8988T (cell line): ENCODE results near the gene REL.
"Not testable (repeated sequence)": the region's sequence is repeated elsewhere in the genome, so short reads cannot be mapped to it uniquely, and the experiment has no call there.

ENCODE experiments used
- DNase-seq: peaks from one replicate; pipeline ENCODE4 v3.0.0; 2011

The REL gene

DNA sequence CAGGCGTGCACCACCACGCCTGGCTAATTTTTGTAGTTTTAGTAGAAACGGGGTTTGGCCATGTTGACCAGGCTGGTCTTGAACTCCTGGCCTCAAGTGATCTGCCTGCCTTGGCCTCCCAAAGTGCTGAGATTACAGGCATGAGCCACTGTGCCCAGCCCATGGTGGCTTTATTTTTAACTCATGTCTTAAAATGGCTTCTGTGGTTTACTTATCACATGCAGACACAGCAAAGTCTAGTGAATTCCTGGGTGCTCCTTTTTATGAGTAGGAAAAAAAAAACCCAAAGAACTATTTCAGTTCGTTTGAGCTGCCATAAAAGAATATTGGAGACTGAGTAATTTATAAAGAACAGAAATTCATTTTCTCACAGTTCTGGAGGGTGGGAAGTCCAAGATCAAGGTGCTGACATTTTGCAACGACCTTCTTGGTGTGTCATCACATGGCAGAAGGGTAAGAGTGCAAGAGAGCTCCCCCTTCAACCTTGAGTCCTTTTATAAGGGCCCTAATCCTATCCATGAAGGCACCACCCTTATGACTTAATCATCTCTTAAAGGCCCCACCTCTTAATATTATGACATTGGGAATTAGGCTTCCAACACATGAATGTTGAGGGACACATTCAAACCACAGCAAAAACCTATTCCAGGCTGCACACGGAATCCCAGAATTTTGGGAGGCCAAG is 12.6 kb upstream of the REL start:
- DNase-seq, result no peak

- no peak for DNase-seq
Measured at GRCh38 chr2:60872510-60872928, 8.9 kb upstream of the REL start.

GRCh38 chr2:60873381-60873780 is 8.0 kb upstream of the REL start:
- DNase-seq, result no peak

DNA sequence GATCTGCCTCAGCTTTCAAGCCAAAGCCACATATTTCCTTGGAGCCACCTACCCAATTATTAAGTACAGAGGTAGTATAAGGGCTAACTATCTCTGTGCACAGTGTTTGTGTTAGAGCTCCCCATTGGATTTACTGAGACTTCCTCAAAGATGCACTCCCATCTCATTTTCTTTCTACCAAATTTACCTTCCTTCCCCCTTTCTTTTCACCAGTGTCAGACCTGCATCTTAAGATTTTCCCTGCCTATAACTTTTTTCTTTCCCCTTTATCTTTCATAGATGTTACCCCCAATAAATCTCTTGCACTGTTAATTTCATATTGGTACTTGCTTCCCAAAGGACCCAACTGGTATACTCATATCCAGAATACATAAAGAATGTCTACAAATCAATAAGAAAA is 5.9 kb upstream of the REL start:
- DNase-seq, result no peak

DNA sequence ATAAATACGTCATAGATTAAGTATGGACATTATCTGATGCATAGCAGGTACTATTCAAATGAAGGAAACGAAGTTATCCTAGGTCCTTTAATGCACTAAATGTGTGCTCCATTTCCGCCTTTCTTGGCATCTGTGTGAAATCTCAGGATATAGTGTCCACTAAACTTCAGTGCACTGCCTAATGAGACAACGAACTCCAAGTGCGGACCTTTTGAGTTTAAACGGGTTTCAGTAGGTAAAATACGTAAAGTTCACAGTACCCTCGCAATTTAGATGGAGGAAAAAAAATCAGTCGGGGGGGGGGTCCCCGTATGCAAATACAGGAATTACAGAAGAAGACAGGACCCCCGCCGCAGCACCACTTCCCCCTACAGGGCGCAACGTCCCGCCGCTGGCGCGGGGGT is 729 bp upstream of the REL start:
- no peak for DNase-seq

- no peak for DNase-seq
Measured at GRCh38 chr2:60882971-60883753, 1.8 kb downstream of the REL start.

DNA sequence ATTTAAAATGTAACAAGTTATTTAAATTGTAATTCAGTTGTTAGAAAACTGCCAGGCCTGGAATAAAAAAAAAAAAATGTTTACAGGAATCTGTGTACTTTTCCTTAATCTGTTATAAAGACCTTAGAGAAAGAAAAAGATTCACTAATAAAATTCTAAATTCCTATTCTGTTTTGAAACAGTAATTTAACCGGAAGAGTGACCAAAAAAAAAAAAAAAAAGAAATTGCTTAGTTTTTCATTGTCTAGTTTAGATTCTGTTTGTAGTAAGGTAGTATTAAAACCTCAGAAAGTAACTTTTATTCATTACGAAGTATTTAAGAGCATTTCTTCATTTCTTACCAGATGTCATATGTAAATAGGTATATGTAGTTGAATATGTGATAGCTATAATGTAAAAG is 2.5 kb downstream of the REL start:
- no peak for DNase-seq

DNA sequence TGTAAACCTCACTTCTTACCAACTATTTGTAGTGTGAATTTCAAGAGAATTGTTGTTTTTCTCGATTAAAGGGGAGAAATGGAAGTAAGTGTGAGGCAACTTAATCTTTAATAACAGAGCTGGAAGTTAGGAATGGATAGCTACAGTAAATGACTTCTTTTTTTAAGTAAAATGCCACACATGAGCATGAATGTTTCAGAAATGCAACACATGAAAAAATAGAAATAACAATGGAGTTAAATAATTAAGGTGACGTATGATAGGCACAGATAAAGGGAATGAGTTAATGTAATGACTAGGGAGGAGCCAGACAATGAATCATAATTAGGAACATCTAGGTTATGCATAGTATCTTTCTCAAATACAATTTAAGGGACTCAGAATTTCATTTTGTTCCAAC is 3.4 kb downstream of the REL start:
- no peak for DNase-seq

- no peak for DNase-seq
Measured at GRCh38 chr2:60885683-60886082, 4.3 kb downstream of the REL start.

- DNase-seq, result no peak
Measured at GRCh38 chr2:60886991-60887390, 5.6 kb downstream of the REL start.

GRCh38 chr2:60888853-60889252 is 7.5 kb downstream of the REL start:
- no peak for DNase-seq

DNA sequence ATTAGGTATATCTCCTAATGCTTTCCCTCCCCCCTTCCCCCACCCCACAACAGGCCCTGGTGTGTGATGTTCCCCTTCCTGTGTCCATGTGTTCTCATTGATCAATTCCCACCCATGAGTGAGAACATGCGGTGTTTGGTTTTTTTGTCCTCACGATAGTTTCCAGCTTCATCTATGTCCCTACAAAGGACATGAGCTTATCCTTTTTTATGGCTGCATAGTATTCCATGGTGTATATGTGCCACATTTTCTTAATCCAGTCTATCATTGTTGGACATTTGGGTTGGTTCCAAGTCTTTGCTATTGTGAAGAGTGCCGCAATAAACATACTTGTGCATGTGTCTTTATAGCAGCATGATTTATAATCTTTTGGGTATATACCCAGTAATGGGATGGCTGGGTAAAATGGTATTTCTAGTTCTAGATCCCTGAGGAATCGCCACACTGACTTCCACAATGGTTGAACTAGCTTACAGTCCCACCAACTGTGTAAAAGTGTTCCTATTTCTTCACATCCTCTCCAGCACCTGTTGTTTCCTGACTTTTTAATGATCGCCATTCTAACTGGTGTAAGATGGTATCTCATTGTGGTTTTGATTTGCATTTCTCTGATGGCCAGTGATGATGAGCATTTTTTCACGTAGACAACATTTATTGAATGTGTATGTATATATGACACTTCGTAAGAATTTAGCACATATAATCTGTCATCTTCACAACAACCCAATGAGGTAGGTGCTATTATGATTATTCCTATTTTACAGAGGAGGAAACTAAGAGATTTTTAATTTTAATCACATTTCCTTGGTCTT is 8.4 kb downstream of the REL start:
- not testable (repeated sequence) for DNase-seq

GRCh38 chr2:60890393-60890707 is 9.0 kb downstream of the REL start:
- DNase-seq, result no peak

GRCh38 chr2:60891180-60891579 is 9.8 kb downstream of the REL start:
- DNase-seq, result no peak

GRCh38 chr2:60898567-60898966 is 17.2 kb downstream of the REL start:
- DNase-seq, result no peak

- DNase-seq, result no peak
Measured at GRCh38 chr2:60899230-60899891, 18.0 kb downstream of the REL start.

- no peak for DNase-seq
Measured at GRCh38 chr2:60899892-60900249, 18.5 kb downstream of the REL start.

DNA sequence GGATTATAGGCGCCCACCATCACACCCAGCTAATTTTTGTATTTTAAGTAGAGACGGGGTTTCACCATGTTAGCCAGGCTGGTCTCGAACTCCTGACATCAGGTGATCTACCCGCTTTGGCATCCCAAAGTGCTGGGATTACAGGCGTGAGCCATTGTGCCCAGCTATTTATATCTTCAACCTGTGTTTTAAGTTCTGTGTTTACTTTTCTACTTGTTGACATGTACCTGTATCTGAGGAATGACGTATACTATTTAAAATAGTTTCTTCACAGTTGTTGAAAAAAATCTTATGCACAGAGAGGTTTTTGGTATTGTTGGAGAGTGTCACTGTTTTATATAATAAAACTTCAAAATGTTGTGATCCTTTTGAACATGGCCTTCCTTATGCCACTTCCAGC is 19.9 kb downstream of the REL start:
- DNase-seq, result not testable (repeated sequence)

GRCh38 chr2:60905867-60906266 is 24.5 kb downstream of the REL start:
- DNase-seq, result not testable (repeated sequence)

GRCh38 chr2:60906395-60906794 is 25.0 kb downstream of the REL start:
- DNase-seq, result no peak

- no peak for DNase-seq
Measured at GRCh38 chr2:60907329-60907728, 26.0 kb downstream of the REL start.

DNA sequence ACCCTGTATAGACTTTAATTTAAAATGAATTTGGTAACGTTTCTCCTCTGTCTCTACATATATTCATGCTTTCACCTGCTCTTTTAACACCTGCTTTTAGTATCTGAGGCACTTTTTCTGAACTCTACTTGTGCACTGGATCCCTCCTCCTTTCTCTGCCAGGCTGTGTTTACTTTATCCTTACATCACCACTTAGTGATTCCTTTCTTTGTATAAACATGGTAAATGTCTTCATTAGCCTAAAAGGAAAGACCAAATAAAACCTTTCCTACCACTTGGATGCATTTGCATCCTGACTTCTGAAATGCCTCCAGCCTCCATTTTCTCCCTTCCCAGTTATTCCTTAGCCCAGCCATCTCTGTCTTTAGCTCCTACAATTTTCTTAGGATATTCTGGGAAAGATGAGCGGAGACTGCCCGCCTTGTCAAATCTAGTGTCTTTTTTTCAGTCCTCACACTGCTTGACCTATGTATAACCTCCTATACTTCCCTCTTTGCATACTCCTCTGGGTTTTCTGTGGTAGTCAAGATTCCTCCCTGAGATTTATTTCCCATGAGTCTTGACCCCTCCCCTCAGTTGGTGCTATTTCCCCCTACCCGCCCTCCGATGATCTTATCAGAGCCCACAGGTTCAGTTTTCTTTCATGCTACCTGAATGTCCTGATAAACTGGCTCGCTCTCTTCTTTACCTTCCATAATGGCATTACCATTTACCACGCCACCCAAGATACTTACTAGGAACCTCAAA is 44.8 kb downstream of the REL start:
- DNase-seq, result no peak
